MCF 10A (cell line): ENCODE measurements around the gene RAB12. TPM values are rescaled to one million over a fixed set of nuclear protein-coding genes. Genes with fewer than 3 reads are reported as not detected.
"Not testable (repeated sequence)": the region's sequence is repeated elsewhere in the genome, so short reads cannot be mapped to it uniquely, and the experiment has no call there.

Experiments
- BruUV-seq: library from RNA; stranded (reverse); fragments of 400-500 nt; replicated peaks from 2 replicates; lab custom pipeline; 2021; lab: Mats Ljungman, UMichigan
- CTCF ChIA-PET: fragments of 300-600 bp; sonication (Branson Sonifier 250); formaldehyde crosslinking; extraction: SDS; loops from one replicate; lab custom pipeline; 2021; ENCODE audit warnings: antibody characterized with exemption, inconsistent platforms; lab: Yijun Ruan, JAX
- POLR2A ChIA-PET: fragments of 300-600, 350-650 bp; sonication (Branson Sonifier 250); formaldehyde crosslinking; extraction: SDS; loops from one replicate; lab custom pipeline; 2020; ENCODE audit warnings: antibody characterized with exemption, inconsistent platforms; lab: Yijun Ruan, JAX
- DNase-seq: peaks from one replicate; pipeline ENCODE4 v3.0.0-alpha.2; 2018; ENCODE audit not compliant: unreplicated experiment
- H3K27ac Mint-ChIP-seq: one replicate; pipeline ENCODE4 v1.8.0; 2022; ENCODE audit warnings: mild to moderate bottlenecking, low read depth, mixed read lengths; ENCODE audit not compliant: unreplicated experiment
- H3K27me3 Mint-ChIP-seq: one replicate; pipeline ENCODE4 v1.8.0; 2022; ENCODE audit warnings: mixed read lengths; ENCODE audit not compliant: insufficient read depth, unreplicated experiment
- H3K36me3 Mint-ChIP-seq: one replicate; pipeline ENCODE4 v1.8.0; 2022; ENCODE audit warnings: mild to moderate bottlenecking, moderate library complexity, mixed read lengths; ENCODE audit not compliant: insufficient read depth, unreplicated experiment
- H3K4me1 Mint-ChIP-seq: one replicate; pipeline ENCODE4 v1.8.0; 2022; ENCODE audit warnings: mixed read lengths; ENCODE audit not compliant: insufficient read depth, unreplicated experiment
- H3K4me3 Mint-ChIP-seq: one replicate; pipeline ENCODE4 v1.8.0; 2022; ENCODE audit warnings: mild to moderate bottlenecking, moderate library complexity, mixed read lengths; ENCODE audit not compliant: unreplicated experiment
- H3K9me3 Mint-ChIP-seq: one replicate; pipeline ENCODE4 v1.8.0; 2022; ENCODE audit warnings: mixed read lengths; ENCODE audit not compliant: unreplicated experiment
- intact Hi-C: fragments of 100-400 bp; cut with micrococcal nuclease; formaldehyde crosslinking; loops from 2 replicates; pipeline ENCODE4 v1.14.1; 2022
- total RNA-seq: library from RNA; stranded (reverse); gene quantifications from 2 replicates; pipeline ENCODE4 v1.2.3, GENCODE V29; 2022
- TF ChIP-seq, protein P1 (sequence below): fragments of 200-600 bp; IDR thresholded peaks from one replicate; pipeline ENCODE4 v1.8.0; 2022; ENCODE audit warnings: antibody characterized with exemption, mild to moderate bottlenecking; ENCODE audit not compliant: unreplicated experiment

The RAB12 gene
- total RNA-seq, 1 experiment from 2014 or later: 27.8 TPM

DNA sequence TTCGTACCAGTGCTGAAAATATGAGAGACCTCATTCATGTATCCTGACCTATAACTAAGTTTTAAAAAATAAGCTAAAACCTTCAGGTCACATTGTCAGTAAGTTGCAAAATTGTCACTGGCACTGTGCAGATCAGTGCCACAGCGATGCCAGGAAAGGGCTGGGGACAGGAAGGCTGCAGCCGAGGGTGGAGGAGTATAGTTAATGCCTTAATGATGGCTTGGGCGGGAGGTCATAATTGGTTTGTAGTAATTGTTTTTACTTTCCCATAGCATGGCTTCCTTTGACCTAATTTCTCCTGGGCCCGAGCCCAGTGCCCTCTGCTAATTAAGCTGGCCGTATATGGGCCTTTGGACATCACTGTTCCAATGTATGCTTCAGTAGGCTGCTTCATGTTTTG, 47.2 kb upstream of the RAB12 start:
- H3K9me3 Mint-ChIP-seq: no peaks in the 10 kb centered on the region
- no TSS peak for BruUV-seq
- no peaks in the 10 kb centered on the region for H3K27me3 Mint-ChIP-seq
- no peak for DNase-seq
- TF ChIP-seq, protein P1, sequence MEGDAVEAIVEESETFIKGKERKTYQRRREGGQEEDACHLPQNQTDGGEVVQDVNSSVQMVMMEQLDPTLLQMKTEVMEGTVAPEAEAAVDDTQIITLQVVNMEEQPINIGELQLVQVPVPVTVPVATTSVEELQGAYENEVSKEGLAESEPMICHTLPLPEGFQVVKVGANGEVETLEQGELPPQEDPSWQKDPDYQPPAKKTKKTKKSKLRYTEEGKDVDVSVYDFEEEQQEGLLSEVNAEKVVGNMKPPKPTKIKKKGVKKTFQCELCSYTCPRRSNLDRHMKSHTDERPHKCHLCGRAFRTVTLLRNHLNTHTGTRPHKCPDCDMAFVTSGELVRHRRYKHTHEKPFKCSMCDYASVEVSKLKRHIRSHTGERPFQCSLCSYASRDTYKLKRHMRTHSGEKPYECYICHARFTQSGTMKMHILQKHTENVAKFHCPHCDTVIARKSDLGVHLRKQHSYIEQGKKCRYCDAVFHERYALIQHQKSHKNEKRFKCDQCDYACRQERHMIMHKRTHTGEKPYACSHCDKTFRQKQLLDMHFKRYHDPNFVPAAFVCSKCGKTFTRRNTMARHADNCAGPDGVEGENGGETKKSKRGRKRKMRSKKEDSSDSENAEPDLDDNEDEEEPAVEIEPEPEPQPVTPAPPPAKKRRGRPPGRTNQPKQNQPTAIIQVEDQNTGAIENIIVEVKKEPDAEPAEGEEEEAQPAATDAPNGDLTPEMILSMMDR: no peak
- no peaks in the 10 kb centered on the region for H3K36me3 Mint-ChIP-seq
- ChIA-PET CTCF (interaction anchor here (0.6 kb wide), 1 partner anchor 30 kb away, joined by 3 read pairs; no protein-coding TSS in a partner anchor), POLR2A (no interaction called here)
- no peak overlapping the region for H3K4me3 Mint-ChIP-seq
- intact Hi-C loops: no loop called here
- no peaks in the 10 kb centered on the region for H3K4me1 Mint-ChIP-seq
- H3K27ac Mint-ChIP-seq: no peak overlapping the region

DNA sequence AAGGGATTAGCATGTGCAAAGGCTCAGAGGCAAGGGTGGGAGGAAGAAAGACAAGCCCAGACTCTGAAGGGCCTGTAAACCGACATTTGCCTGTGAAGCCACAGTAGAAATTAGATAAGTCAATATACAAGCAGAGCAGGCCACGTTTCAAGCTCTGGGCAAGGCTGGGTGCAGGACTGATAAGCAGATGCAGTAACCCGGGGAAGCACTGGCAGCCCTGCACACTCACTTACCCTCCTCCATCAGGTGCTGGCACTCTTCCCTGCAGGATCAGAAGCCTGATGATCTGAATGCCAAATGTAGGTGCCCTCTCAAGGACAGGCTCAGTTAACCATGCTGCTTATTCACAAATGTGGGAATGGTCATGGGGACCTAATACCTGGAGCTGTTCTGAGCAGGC, 46.3 kb upstream of the RAB12 start:
- ChIA-PET POLR2A (no interaction called here), CTCF (interaction anchor here (0.6 kb wide), 2 partner anchors 134 to 462 kb away, joined by 3 to 4 read pairs; no protein-coding TSS in a partner anchor)
- H3K27me3 Mint-ChIP-seq: no peaks in the 10 kb centered on the region
- no TSS peak for BruUV-seq
- TF ChIP-seq, protein P1: no peak
- H3K27ac Mint-ChIP-seq: no peak overlapping the region
- H3K4me1 Mint-ChIP-seq: no peaks in the 10 kb centered on the region
- intact Hi-C loops: no loop called here
- no peaks in the 10 kb centered on the region for H3K9me3 Mint-ChIP-seq
- H3K36me3 Mint-ChIP-seq: no peaks in the 10 kb centered on the region
- DNase-seq: no peak
- H3K4me3 Mint-ChIP-seq: no peak overlapping the region

DNA sequence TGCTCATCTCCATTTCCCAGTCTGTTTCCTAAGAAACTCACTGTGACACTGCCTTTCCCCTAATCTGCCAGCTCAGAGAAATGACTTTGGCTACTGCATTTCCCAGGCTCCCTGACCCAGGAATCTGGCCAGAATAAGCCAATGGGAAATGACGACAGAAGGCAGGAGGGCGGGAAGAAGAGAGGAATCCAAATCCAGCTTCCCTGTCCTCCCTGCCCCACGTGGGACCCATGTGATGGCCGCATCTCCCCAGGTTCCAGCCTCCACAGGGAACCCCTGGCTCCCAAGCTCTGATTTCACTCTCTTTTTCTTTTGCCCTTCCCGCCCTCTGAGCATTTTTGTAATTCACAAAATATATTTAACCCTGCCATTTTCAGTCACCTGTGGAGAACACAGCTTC, 37.8 kb upstream of the RAB12 start:
- Mint-ChIP-seq H3K4me1 (no peaks in the 10 kb centered on the region), H3K27ac (no peak overlapping the region), H3K27me3 (peaks cover 11% of the 10 kb centered on the region), H3K36me3 (peaks cover 5% of the 10 kb centered on the region), H3K9me3 (no peaks in the 10 kb centered on the region), H3K4me3 (no peak overlapping the region)
- intact Hi-C loops: no loop called here
- ChIA-PET POLR2A (interaction anchor here (0.8 kb wide), 1 partner anchor 309 kb away, joined by 3 read pairs; no protein-coding TSS in a partner anchor), CTCF (interaction anchor here (0.5 kb wide), 2 partner anchors 12 to 87 kb away, joined by 3 read pairs; no protein-coding TSS in a partner anchor)
- no peak for DNase-seq
- no TSS peak for BruUV-seq
- TF ChIP-seq, protein P1: no peak

DNA sequence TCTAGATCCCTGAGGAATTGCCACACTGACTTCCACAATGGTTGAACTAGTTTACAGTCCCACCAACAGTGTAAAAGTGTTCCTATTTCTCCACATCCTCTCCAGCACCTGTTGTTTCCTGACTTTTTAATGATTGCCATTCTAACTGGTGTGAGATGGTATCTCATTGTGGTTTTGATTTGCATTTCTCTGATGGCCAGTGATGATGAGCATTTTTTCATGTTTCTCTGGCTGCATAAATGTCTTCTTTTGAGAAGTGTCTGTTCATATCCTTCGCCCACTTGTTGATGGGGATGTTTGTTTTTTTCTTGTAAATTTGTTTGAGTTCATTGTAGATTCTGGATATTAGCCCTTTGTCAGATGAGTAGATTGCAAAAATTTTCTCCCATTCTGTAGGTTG, 35.5 kb upstream of the RAB12 start:
- intact Hi-C loops, DNase-seq, CTCF ChIA-PET, H3K9me3 Mint-ChIP-seq, BruUV-seq, H3K36me3 Mint-ChIP-seq, POLR2A ChIA-PET, H3K4me1 Mint-ChIP-seq, H3K4me3 Mint-ChIP-seq, H3K27ac Mint-ChIP-seq: not testable (repeated sequence)
- H3K27me3 Mint-ChIP-seq: peaks cover 31% of the 10 kb centered on the region
